OCI-LY1 (cell line): ENCODE measurements around the gene KCTD3.

Experiments used
- H2AFZ ChIP-seq: fragments of 200-600 bp; sonication (generic), shearing (Covaris generic); 2 replicates; pipeline ENCODE4 v1.6.0; 2014; ENCODE audit warnings: antibody characterized with exemption, mild to moderate bottlenecking, low read length
- H3F3A ChIP-seq: fragments of 200-600 bp; sonication (generic), shearing (Covaris generic); 2 replicates; pipeline ENCODE4 v1.6.0; 2014; ENCODE audit warnings: mild to moderate bottlenecking, antibody characterized with exemption, low read length, moderate library complexity; ENCODE audit not compliant: insufficient read depth
- H3K27ac ChIP-seq: fragments of 200-600 bp; sonication (generic); 2 replicates; pipeline ENCODE4 v1.5.1; 2014; ENCODE audit warnings: low read length, mixed run types, mild to moderate bottlenecking, low read depth; ENCODE audit not compliant: poor library complexity, severe bottlenecking
- H3K27me3 ChIP-seq: fragments of 200-600 bp; sonication (generic); 2 replicates; pipeline ENCODE4 v1.6.0; 2014; ENCODE audit warnings: antibody characterized with exemption, mild to moderate bottlenecking, low read length, moderate library complexity; ENCODE audit not compliant: insufficient read depth
- H3K36me3 ChIP-seq: fragments of 200-600 bp; sonication (generic); 2 replicates; pipeline ENCODE4 v1.6.1; 2014; ENCODE audit warnings: mild to moderate bottlenecking, antibody characterized with exemption, low read length, moderate library complexity, mixed read lengths; ENCODE audit not compliant: insufficient read depth
- H3K4me1 ChIP-seq: fragments of 200-600 bp; sonication (generic); 2 replicates; pipeline ENCODE4 v1.5.1; 2014; ENCODE audit warnings: mild to moderate bottlenecking, low read length, moderate library complexity; ENCODE audit not compliant: insufficient read depth, severe bottlenecking
- H3K4me2 ChIP-seq: fragments of 200-600 bp; sonication (generic), shearing (Covaris generic); 2 replicates; pipeline ENCODE4 v1.6.1; 2014; ENCODE audit warnings: low read length
- H3K4me3 ChIP-seq: fragments of 200-600 bp; sonication (generic); 2 replicates; pipeline ENCODE4 v1.5.1; 2014; ENCODE audit warnings: low read length, low read depth, mild to moderate bottlenecking, mixed read lengths; ENCODE audit not compliant: poor library complexity, severe bottlenecking
- H3K79me2 ChIP-seq: fragments of 200-600 bp; shearing (Covaris generic); 2 replicates; pipeline ENCODE4 v1.6.1; 2016; ENCODE audit warnings: mixed run types, low read length, mixed read lengths; ENCODE audit not compliant: insufficient read depth
- H3K9ac ChIP-seq: fragments of 200-600 bp; sonication (generic), shearing (Covaris generic); 2 replicates; pipeline ENCODE4 v1.6.1; 2014; ENCODE audit warnings: mild to moderate bottlenecking, low read length, mixed read lengths
- H3K9me2 ChIP-seq: fragments of 200-600 bp; sonication (generic), shearing (Covaris generic); 2 replicates; pipeline ENCODE4 v1.6.1; 2014; ENCODE audit warnings: low read depth, mild to moderate bottlenecking, low read length, mixed read lengths
- H3K9me3 ChIP-seq: fragments of 200-600 bp; shearing (Covaris generic); 2 replicates; pipeline ENCODE4 v1.6.1; 2014; ENCODE audit warnings: low read length, mixed read lengths
- H4K20me1 ChIP-seq: fragments of 200-600 bp; sonication (generic), shearing (Covaris generic); 2 replicates; pipeline ENCODE4 v1.6.0; 2016; ENCODE audit warnings: mild to moderate bottlenecking, low read length; ENCODE audit not compliant: insufficient read depth
- CTCF ChIP-seq: fragments of 200-600 bp; sonication (generic), shearing (Covaris generic); IDR thresholded peaks from 2 replicates; pipeline ENCODE4 v1.5.1; 2017; ENCODE audit warnings: mild to moderate bottlenecking, antibody characterized with exemption, low read length, moderate library complexity, mixed read lengths
- EZH2 ChIP-seq: fragments of 200-600 bp; sonication (generic), shearing (Covaris generic); IDR thresholded peaks from 2 replicates; pipeline ENCODE4 v1.8.0; 2017; ENCODE audit warnings: borderline replicate concordance, mixed run types, mild to moderate bottlenecking, antibody characterized with exemption, low read length, moderate library complexity, mixed read lengths

The KCTD3 gene

GRCh38 chr1:215660259-215660658, 93.2 kb downstream of the KCTD3 start:
- H3K79me2 ChIP-seq = no peaks in the 10 kb centered on the region
- no peak overlapping the region for H3K4me2 ChIP-seq
- no peaks in the 10 kb centered on the region for H3K9me3 ChIP-seq
- no peak overlapping the region for H3K27ac ChIP-seq
- H3K27me3 ChIP-seq = no peaks in the 10 kb centered on the region
- no peak overlapping the region for H2AFZ ChIP-seq
- H3K9ac ChIP-seq = no peak overlapping the region
- TF ChIP-seq EZH2 = no peak
- TF ChIP-seq CTCF = no peak
- H3K36me3 ChIP-seq = no peaks in the 10 kb centered on the region
- no peaks in the 10 kb centered on the region for H4K20me1 ChIP-seq
- no peaks in the 10 kb centered on the region for H3K4me1 ChIP-seq
- H3K9me2 ChIP-seq = no peaks in the 10 kb centered on the region
- no peak overlapping the region for H3K4me3 ChIP-seq
- no peaks in the 10 kb centered on the region for H3F3A ChIP-seq

GRCh38 chr1:215661033-215661432, 93.9 kb downstream of the KCTD3 start:
- H3F3A ChIP-seq = no peaks in the 10 kb centered on the region
- no peaks in the 10 kb centered on the region for H3K9me3 ChIP-seq
- no peaks in the 10 kb centered on the region for H3K9me2 ChIP-seq
- TF ChIP-seq CTCF (no peak), EZH2 (no peak)
- H2AFZ ChIP-seq = no peak overlapping the region
- no peak overlapping the region for H3K4me2 ChIP-seq
- no peaks in the 10 kb centered on the region for H4K20me1 ChIP-seq
- H3K27ac ChIP-seq = no peak overlapping the region
- H3K4me1 ChIP-seq = no peaks in the 10 kb centered on the region
- H3K79me2 ChIP-seq = no peaks in the 10 kb centered on the region
- no peak overlapping the region for H3K4me3 ChIP-seq
- H3K36me3 ChIP-seq = no peaks in the 10 kb centered on the region
- H3K9ac ChIP-seq = no peak overlapping the region
- H3K27me3 ChIP-seq = no peaks in the 10 kb centered on the region

GRCh38 chr1:215665215-215665614, 98.1 kb downstream of the KCTD3 start:
- Histone ChIP-seq H3K27me3 (no peaks in the 10 kb centered on the region), H2AFZ (no peak overlapping the region), H3K4me3 (no peak overlapping the region), H3K9me3 (no peaks in the 10 kb centered on the region), H3K9me2 (no peaks in the 10 kb centered on the region), H3F3A (no peaks in the 10 kb centered on the region), H3K9ac (no peak overlapping the region), H4K20me1 (no peaks in the 10 kb centered on the region), H3K36me3 (no peaks in the 10 kb centered on the region), H3K79me2 (no peaks in the 10 kb centered on the region), H3K4me2 (no peak overlapping the region), H3K27ac (no peak overlapping the region), H3K4me1 (no peaks in the 10 kb centered on the region)
- TF ChIP-seq CTCF (no peak), EZH2 (no peak)
